Mesenchymal stem cell (in vitro differentiated cells and primary cell): ENCODE data around the gene MAP2K5.

Experiments
- DNase-seq: peaks from one replicate; pipeline ENCODE4 v3.0.0-alpha.2; 2013
- H2AFZ ChIP-seq: one replicate; pipeline ENCODE4 v1.6.1; 2013; ENCODE audit warnings: low read depth, mild to moderate bottlenecking, control low read depth, inconsistent platforms, low read length, moderate library complexity
- H2AK5ac ChIP-seq: 2 replicates; pipeline ENCODE4 v1.6.1; 2013; ENCODE audit warnings: low read length, moderate library complexity, mild to moderate bottlenecking, inconsistent platforms; ENCODE audit not compliant: severe bottlenecking
- H2BK120ac ChIP-seq: one replicate; pipeline ENCODE4 v1.6.1; 2013; ENCODE audit warnings: low read depth, mild to moderate bottlenecking, inconsistent platforms, low read length, moderate library complexity
- H2BK12ac ChIP-seq, 2 experiments: one replicate each; pipeline ENCODE4 v1.6.1; 2013; ENCODE audit warnings: inconsistent platforms in 2 of 2, low read length in 2 of 2, mild to moderate bottlenecking in 2 of 2, moderate library complexity in 2 of 2, control low read depth in 1 of 2
- H2BK15ac ChIP-seq: one replicate; pipeline ENCODE4 v1.6.1; 2013; ENCODE audit warnings: mild to moderate bottlenecking, low read depth, inconsistent platforms; ENCODE audit not compliant: poor library complexity, severe bottlenecking
- H2BK5ac ChIP-seq: 2 replicates; pipeline ENCODE4 v1.6.1; 2013; ENCODE audit warnings: low read depth, mild to moderate bottlenecking, low read length, control low read depth, inconsistent platforms; ENCODE audit not compliant: poor library complexity, severe bottlenecking
- H3K14ac ChIP-seq, 2 experiments: one replicate each; pipeline ENCODE4 v1.6.1; 2013; ENCODE audit warnings: inconsistent platforms in 2 of 2, low read length in 2 of 2, control low read depth in 1 of 2, mild to moderate bottlenecking in 1 of 2, moderate library complexity in 1 of 2
- H3K18ac ChIP-seq, 2 experiments: one replicate each; pipeline ENCODE4 v1.6.1; 2013; ENCODE audit warnings: inconsistent platforms in 2 of 2, low read length in 2 of 2, control low read depth in 1 of 2, low read depth in 1 of 2, mild to moderate bottlenecking in 1 of 2
- H3K23ac ChIP-seq, 2 experiments: one replicate each; pipeline ENCODE4 v1.6.1; 2013; ENCODE audit warnings: inconsistent platforms in 2 of 2, low read length in 2 of 2, mild to moderate bottlenecking in 2 of 2, moderate library complexity in 2 of 2, control low read depth in 1 of 2
- H3K27ac ChIP-seq: 2 replicates; pipeline ENCODE4 v1.5.1; 2013; ENCODE audit warnings: mild to moderate bottlenecking, moderate library complexity, low read length, control low read depth, inconsistent platforms; ENCODE audit not compliant: poor library complexity, severe bottlenecking
- H3K27me3 ChIP-seq, 2 experiments: 2 replicates each; pipeline versions ENCODE4 v1.6.1 to v1.7.0; 2013; ENCODE audit warnings: low read length in 2 of 2, mild to moderate bottlenecking in 2 of 2, moderate library complexity in 2 of 2, control low read depth in 1 of 2, inconsistent platforms in 1 of 2; ENCODE audit not compliant: control insufficient read depth in 1 of 2, insufficient read depth in 1 of 2
- H3K36me3 ChIP-seq, 2 experiments: 2 replicates each; pipeline versions ENCODE4 v1.6.1 to v1.7.0; 2013; ENCODE audit warnings: low read length in 2 of 2, control low read depth in 1 of 2, inconsistent platforms in 1 of 2, low read depth in 1 of 2, mild to moderate bottlenecking in 1 of 2; ENCODE audit not compliant: insufficient read depth in 2 of 2, control insufficient read depth in 1 of 2
- H3K4ac ChIP-seq, 2 experiments: one replicate each; pipeline ENCODE4 v1.6.1; 2013; ENCODE audit warnings: inconsistent platforms in 2 of 2, low read length in 2 of 2, mild to moderate bottlenecking in 2 of 2, moderate library complexity in 2 of 2, control low read depth in 1 of 2, low read depth in 1 of 2
- H3K4me1 ChIP-seq: 2 replicates; pipeline ENCODE4 v1.6.1; 2013; ENCODE audit warnings: low read depth, low read length, control low read depth; ENCODE audit not compliant: control insufficient read depth, insufficient read depth
- H3K4me2 ChIP-seq: 2 replicates; pipeline ENCODE4 v1.6.1; 2013; ENCODE audit warnings: low read length, mild to moderate bottlenecking, inconsistent platforms; ENCODE audit not compliant: poor library complexity, severe bottlenecking
- H3K4me3 ChIP-seq, 2 experiments: 2 replicates each; pipeline versions ENCODE4 v1.5.1 to v1.7.0; 2013; ENCODE audit warnings: low read length in 2 of 2, mild to moderate bottlenecking in 2 of 2, control low read depth in 1 of 2, low read depth in 1 of 2; ENCODE audit not compliant: insufficient read depth in 1 of 2
- H3K79me1 ChIP-seq: replicated peaks from 2 replicates; pipeline ENCODE4 v1.6.1; 2013; ENCODE audit warnings: mild to moderate bottlenecking, control low read depth, low read length, inconsistent platforms; ENCODE audit not compliant: poor library complexity, severe bottlenecking
- H3K9ac ChIP-seq: 2 replicates; pipeline ENCODE4 v1.7.0; 2013; ENCODE audit warnings: mild to moderate bottlenecking, low read length, moderate library complexity
- H3K9me3 ChIP-seq: 2 replicates; pipeline ENCODE4 v1.7.0; 2013; ENCODE audit warnings: mild to moderate bottlenecking, low read length; ENCODE audit not compliant: control insufficient read depth
- H4K8ac ChIP-seq: one replicate; pipeline ENCODE4 v1.6.1; 2013; ENCODE audit warnings: inconsistent platforms, mild to moderate bottlenecking, low read length, moderate library complexity
- H4K91ac ChIP-seq: one replicate; pipeline ENCODE4 v1.6.1; 2013; ENCODE audit warnings: mild to moderate bottlenecking, low read length, inconsistent platforms
- WGBS: methylation state at CpG from one replicate; pipeline ENCODE4 v1.1.7; 2013; ENCODE audit warnings: mixed read lengths; 5-methylcytosine and 5-hydroxymethylcytosine counted together

Gene MAP2K5

GRCh38 chr15:67685716-67686115 lies 143.2 kb downstream of the MAP2K5 start:
- Histone ChIP-seq H3K4me1 (no peaks in the 10 kb centered on the region), H3K23ac (no peak overlapping the region), H3K27me3 (no peaks in the 10 kb centered on the region), H2BK12ac (no peak overlapping the region), H3K4ac (no peak overlapping the region), H2BK15ac (no peak overlapping the region), H3K27ac (no peak overlapping the region), H2AFZ (no peak overlapping the region), H3K14ac (no peak overlapping the region), H2BK120ac (no peak overlapping the region), H2AK5ac (no peak overlapping the region), H3K36me3 (peaks cover 3 to 14% of the 10 kb centered on the region in 2 experiments), H3K9me3 (peaks cover 52% of the 10 kb centered on the region), H3K4me2 (no peak overlapping the region), H4K8ac (no peak overlapping the region), H3K18ac (no peak overlapping the region), H3K9ac (no peak overlapping the region), H4K91ac (no peak overlapping the region), H2BK5ac (no peak overlapping the region), H3K79me1 (no peaks in the 10 kb centered on the region), H3K4me3 (peak overlapping the region in 1 of 2 experiments; percentile 1)
- WGBS: 97% methylated on average over 2 of the region's 2 CpGs
- DNase-seq: no peak

GRCh38 chr15:67690936-67691335 lies 148.4 kb downstream of the MAP2K5 start:
- H2BK5ac ChIP-seq: no peak overlapping the region
- H3K27me3 ChIP-seq: no peaks in the 10 kb centered on the region
- H2BK12ac ChIP-seq: no peak overlapping the region
- 100% methylated on average over 3 of the region's 3 CpGs for WGBS
- no peak overlapping the region for H2AK5ac ChIP-seq
- no peak overlapping the region for H3K4ac ChIP-seq
- no peak overlapping the region for H3K14ac ChIP-seq
- peaks cover 14% of the 10 kb centered on the region for H3K9me3 ChIP-seq
- no peak overlapping the region for H3K27ac ChIP-seq
- no peak overlapping the region for H4K8ac ChIP-seq
- no peak overlapping the region for H2BK15ac ChIP-seq
- H3K79me1 ChIP-seq: no peaks in the 10 kb centered on the region
- H3K4me2 ChIP-seq: no peak overlapping the region
- H3K9ac ChIP-seq: no peak overlapping the region
- H3K23ac ChIP-seq: no peak overlapping the region
- H3K18ac ChIP-seq: no peak overlapping the region
- H3K4me1 ChIP-seq: no peaks in the 10 kb centered on the region
- H3K36me3 ChIP-seq: peaks cover 3 to 4% of the 10 kb centered on the region in 2 experiments
- H4K91ac ChIP-seq: no peak overlapping the region
- no peak overlapping the region for H2AFZ ChIP-seq
- DNase-seq: peak; percentile 46
- H2BK120ac ChIP-seq: no peak overlapping the region
- H3K4me3 ChIP-seq: no peak overlapping the region

GRCh38 chr15:67691450-67691849 lies 148.9 kb downstream of the MAP2K5 start:
- H2AFZ ChIP-seq: no peak overlapping the region
- H2BK5ac ChIP-seq: no peak overlapping the region
- peaks cover 3 to 4% of the 10 kb centered on the region in 2 experiments for H3K36me3 ChIP-seq
- DNase-seq: no peak
- no peak overlapping the region for H3K27ac ChIP-seq
- no peak overlapping the region for H3K14ac ChIP-seq
- H2BK12ac ChIP-seq: no peak overlapping the region
- H3K18ac ChIP-seq: no peak overlapping the region
- 65% methylated on average over 2 of the region's 4 CpGs for WGBS
- H3K4me2 ChIP-seq: no peak overlapping the region
- H4K8ac ChIP-seq: no peak overlapping the region
- H4K91ac ChIP-seq: no peak overlapping the region
- no peaks in the 10 kb centered on the region for H3K4me1 ChIP-seq
- H3K23ac ChIP-seq: no peak overlapping the region
- H3K9me3 ChIP-seq: peaks cover 11% of the 10 kb centered on the region
- no peak overlapping the region for H2BK120ac ChIP-seq
- H3K79me1 ChIP-seq: no peaks in the 10 kb centered on the region
- no peak overlapping the region for H2AK5ac ChIP-seq
- H3K4ac ChIP-seq: no peak overlapping the region
- H2BK15ac ChIP-seq: no peak overlapping the region
- H3K9ac ChIP-seq: no peak overlapping the region
- no peaks in the 10 kb centered on the region for H3K27me3 ChIP-seq
- H3K4me3 ChIP-seq: no peak overlapping the region

- H3K18ac ChIP-seq: no peak overlapping the region
- no peak overlapping the region for H4K91ac ChIP-seq
- H3K23ac ChIP-seq: no peak overlapping the region
- H3K4ac ChIP-seq: no peak overlapping the region
- no peak overlapping the region for H2BK12ac ChIP-seq
- H4K8ac ChIP-seq: no peak overlapping the region
- no peaks in the 10 kb centered on the region for H3K27me3 ChIP-seq
- no peaks in the 10 kb centered on the region for H3K4me1 ChIP-seq
- no peak overlapping the region for H2BK5ac ChIP-seq
- H3K79me1 ChIP-seq: no peaks in the 10 kb centered on the region
- no peaks in the 10 kb centered on the region for H3K9me3 ChIP-seq
- H3K4me3 ChIP-seq: no peak overlapping the region
- no peak overlapping the region for H3K9ac ChIP-seq
- H2AK5ac ChIP-seq: no peak overlapping the region
- no peak overlapping the region for H3K27ac ChIP-seq
- H3K14ac ChIP-seq: no peak overlapping the region
- H3K36me3 ChIP-seq: peaks cover 3 to 4% of the 10 kb centered on the region in 2 experiments
- H2AFZ ChIP-seq: no peak overlapping the region
- WGBS: 97% methylated on average over 2 of the region's 3 CpGs
- H2BK120ac ChIP-seq: no peak overlapping the region
- H3K4me2 ChIP-seq: no peak overlapping the region
- no peak overlapping the region for H2BK15ac ChIP-seq
- no peak for DNase-seq
These were observed 150.1 kb downstream of the MAP2K5 start for GRCh38 chr15:67692573-67692972.
